ENCODE data around the gene GPSM1. TPM values are rescaled to one million over a fixed set of nuclear protein-coding genes. Genes with fewer than 3 reads are reported as not detected.

Gene GPSM1
- total RNA-seq, 1 donor from 2014 or later: 27.0 TPM

- DNase-seq: no peak
Observed at GRCh38 chr9:136304456-136304855, 22.9 kb upstream of the GPSM1 start.

- no peak for DNase-seq
Observed at GRCh38 chr9:136304981-136305380, 22.4 kb upstream of the GPSM1 start.

- DNase-seq: no peak
Observed at GRCh38 chr9:136305804-136306203, 21.5 kb upstream of the GPSM1 start.

- no peak for DNase-seq
Observed at GRCh38 chr9:136306211-136307208, 20.8 kb upstream of the GPSM1 start.

GRCh38 chr9:136307215-136307750 is 20.1 kb upstream of the GPSM1 start:
- no peak for DNase-seq

GRCh38 chr9:136308006-136308701 is 19.2 kb upstream of the GPSM1 start:
- DNase-seq: no peak

GRCh38 chr9:136308702-136309053 is 18.7 kb upstream of the GPSM1 start:
- DNase-seq: no peak

GRCh38 chr9:136309101-136309801 is 18.1 kb upstream of the GPSM1 start:
- DNase-seq: peak; percentile 67

GRCh38 chr9:136309806-136310220 is 17.5 kb upstream of the GPSM1 start:
- no peak for DNase-seq

GRCh38 chr9:136310273-136311030 is 16.9 kb upstream of the GPSM1 start:
- DNase-seq: peak; percentile 32

GRCh38 chr9:136311051-136312008 is 16.0 kb upstream of the GPSM1 start:
- DNase-seq: peak; percentile 51

GRCh38 chr9:136312009-136312375 is 15.3 kb upstream of the GPSM1 start:
- DNase-seq: no peak

GRCh38 chr9:136312436-136312835 is 14.9 kb upstream of the GPSM1 start:
- DNase-seq: peak; percentile 61

- no peak for DNase-seq
Observed at GRCh38 chr9:136313111-136314055, 14.0 kb upstream of the GPSM1 start.

GRCh38 chr9:136314056-136314416 is 13.3 kb upstream of the GPSM1 start:
- no peak for DNase-seq

- DNase-seq: no peak
Observed at GRCh38 chr9:136314944-136315343, 12.4 kb upstream of the GPSM1 start.

GRCh38 chr9:136316271-136316751 is 11.0 kb upstream of the GPSM1 start:
- no peak for DNase-seq

- DNase-seq: no peak
Observed at GRCh38 chr9:136316896-136317676, 10.3 kb upstream of the GPSM1 start.
